Smooth muscle cell (in vitro differentiated cells): Measurements from ENCODE around the gene DLG5. TPM values are rescaled to one million over a fixed set of nuclear protein-coding genes. Genes with fewer than 3 reads are reported as not detected.

Source experiments
- DNase-seq: peaks from one replicate; lab custom pipeline; 2025; ENCODE audit not compliant: unreplicated experiment; lab: John Stamatoyannopoulos, UW
- H2AFZ ChIP-seq: fragments of 200-600 bp; sonication (generic); 2 replicates; pipeline ENCODE4 v1.6.0; 2016; ENCODE audit warnings: antibody characterized with exemption, low read depth, mild to moderate bottlenecking
- H3F3A ChIP-seq: fragments of 200-600 bp; sonication (generic); 2 replicates; pipeline ENCODE4 v1.6.0; 2017; ENCODE audit warnings: antibody characterized with exemption, low read depth
- H3K27ac ChIP-seq: fragments of 200-600 bp; sonication (generic); 2 replicates; pipeline ENCODE4 v1.5.1; 2016; ENCODE audit warnings: low read depth, mild to moderate bottlenecking
- H3K27me3 ChIP-seq: fragments of 200-600 bp; sonication (generic); 2 replicates; pipeline ENCODE4 v1.6.1; 2016; ENCODE audit warnings: low read depth, mild to moderate bottlenecking
- H3K36me3 ChIP-seq: fragments of 200-600 bp; sonication (generic); 2 replicates; pipeline ENCODE4 v1.5.1; 2016; ENCODE audit warnings: low read depth
- H3K4me1 ChIP-seq: fragments of 200-600 bp; sonication (generic); 2 replicates; pipeline ENCODE4 v1.5.1; 2016; ENCODE audit warnings: low read depth
- H3K4me2 ChIP-seq: fragments of 200-600 bp; sonication (generic); 2 replicates; pipeline ENCODE4 v1.6.0; 2016; ENCODE audit warnings: mild to moderate bottlenecking
- H3K4me3 ChIP-seq: fragments of 200-600 bp; sonication (generic); 2 replicates; pipeline ENCODE4 v1.5.1; 2016; ENCODE audit warnings: mild to moderate bottlenecking
- H3K79me2 ChIP-seq: fragments of 200-600 bp; sonication (generic); 2 replicates; pipeline ENCODE4 v1.6.0; 2016; ENCODE audit warnings: low read depth, mild to moderate bottlenecking
- H3K9ac ChIP-seq: fragments of 200-600 bp; sonication (generic); 2 replicates; pipeline ENCODE4 v1.6.0; 2016; ENCODE audit warnings: low read depth
- H3K9me3 ChIP-seq: fragments of 200-600 bp; sonication (generic); replicated peaks from 2 replicates; pipeline ENCODE4 v1.5.1; 2016; ENCODE audit warnings: low read depth
- H4K20me1 ChIP-seq: fragments of 200-600 bp; sonication (generic); 2 replicates; pipeline ENCODE4 v1.6.0; 2016; ENCODE audit warnings: low read depth
- WGBS: methylation state at CpG from one replicate; pipeline ENCODE4 v1.1.7; 2016; ENCODE audit warnings: low lambda C conversion rate; 5-methylcytosine and 5-hydroxymethylcytosine counted together
- polyA plus RNA-seq: library from polyadenylated mRNA; unstranded; fragments of >200 nt; fragmentation: Nextera tagmentation; extraction: Ambion mirVana; gene quantifications from 2 replicates; pipeline ENCODE4 v1.2.1, GENCODE V29; 2016
- total RNA-seq: library from RNA; depleted of rRNA; stranded (reverse); fragments of >200 nt; gene quantifications from 2 replicates; pipeline ENCODE4 v1.2.3, GENCODE V29; 2014
- TF ChIP-seq, protein P1 (sequence below): fragments of 200-600 bp; sonication (generic); IDR thresholded peaks from 2 replicates; pipeline ENCODE4 v1.5.1; 2017; ENCODE audit warnings: borderline replicate concordance, mild to moderate bottlenecking, antibody characterized with exemption; ENCODE audit not compliant: insufficient read depth, poor library complexity, severe bottlenecking

The DLG5 gene
- total and polyA plus RNA-seq, 2 experiments from 2014 or later, result 11.3 to 21.8 TPM

- H3K4me3 ChIP-seq, result no peak overlapping the region
- WGBS, result 80% methylated on average over 17 of the region's 17 CpGs
- DNase-seq, result no peak
- H2AFZ ChIP-seq, result no peak overlapping the region
- H3K36me3 ChIP-seq, result no peaks in the 10 kb centered on the region
- H3F3A ChIP-seq, result no peaks in the 10 kb centered on the region
- no peaks in the 10 kb centered on the region for H3K27me3 ChIP-seq
- H4K20me1 ChIP-seq, result peaks cover 66% of the 10 kb centered on the region
- H3K9ac ChIP-seq, result no peak overlapping the region
- no peak overlapping the region for H3K27ac ChIP-seq
- no peaks in the 10 kb centered on the region for H3K9me3 ChIP-seq
- TF ChIP-seq, protein P1, sequence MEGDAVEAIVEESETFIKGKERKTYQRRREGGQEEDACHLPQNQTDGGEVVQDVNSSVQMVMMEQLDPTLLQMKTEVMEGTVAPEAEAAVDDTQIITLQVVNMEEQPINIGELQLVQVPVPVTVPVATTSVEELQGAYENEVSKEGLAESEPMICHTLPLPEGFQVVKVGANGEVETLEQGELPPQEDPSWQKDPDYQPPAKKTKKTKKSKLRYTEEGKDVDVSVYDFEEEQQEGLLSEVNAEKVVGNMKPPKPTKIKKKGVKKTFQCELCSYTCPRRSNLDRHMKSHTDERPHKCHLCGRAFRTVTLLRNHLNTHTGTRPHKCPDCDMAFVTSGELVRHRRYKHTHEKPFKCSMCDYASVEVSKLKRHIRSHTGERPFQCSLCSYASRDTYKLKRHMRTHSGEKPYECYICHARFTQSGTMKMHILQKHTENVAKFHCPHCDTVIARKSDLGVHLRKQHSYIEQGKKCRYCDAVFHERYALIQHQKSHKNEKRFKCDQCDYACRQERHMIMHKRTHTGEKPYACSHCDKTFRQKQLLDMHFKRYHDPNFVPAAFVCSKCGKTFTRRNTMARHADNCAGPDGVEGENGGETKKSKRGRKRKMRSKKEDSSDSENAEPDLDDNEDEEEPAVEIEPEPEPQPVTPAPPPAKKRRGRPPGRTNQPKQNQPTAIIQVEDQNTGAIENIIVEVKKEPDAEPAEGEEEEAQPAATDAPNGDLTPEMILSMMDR, result no peak
- peaks cover 3% of the 10 kb centered on the region for H3K4me1 ChIP-seq
- no peak overlapping the region for H3K4me2 ChIP-seq
- peaks cover 11% of the 10 kb centered on the region for H3K79me2 ChIP-seq
These were observed 60.8 kb downstream of the DLG5 start for GRCh38 chr10:77865580-77866324.

DNA sequence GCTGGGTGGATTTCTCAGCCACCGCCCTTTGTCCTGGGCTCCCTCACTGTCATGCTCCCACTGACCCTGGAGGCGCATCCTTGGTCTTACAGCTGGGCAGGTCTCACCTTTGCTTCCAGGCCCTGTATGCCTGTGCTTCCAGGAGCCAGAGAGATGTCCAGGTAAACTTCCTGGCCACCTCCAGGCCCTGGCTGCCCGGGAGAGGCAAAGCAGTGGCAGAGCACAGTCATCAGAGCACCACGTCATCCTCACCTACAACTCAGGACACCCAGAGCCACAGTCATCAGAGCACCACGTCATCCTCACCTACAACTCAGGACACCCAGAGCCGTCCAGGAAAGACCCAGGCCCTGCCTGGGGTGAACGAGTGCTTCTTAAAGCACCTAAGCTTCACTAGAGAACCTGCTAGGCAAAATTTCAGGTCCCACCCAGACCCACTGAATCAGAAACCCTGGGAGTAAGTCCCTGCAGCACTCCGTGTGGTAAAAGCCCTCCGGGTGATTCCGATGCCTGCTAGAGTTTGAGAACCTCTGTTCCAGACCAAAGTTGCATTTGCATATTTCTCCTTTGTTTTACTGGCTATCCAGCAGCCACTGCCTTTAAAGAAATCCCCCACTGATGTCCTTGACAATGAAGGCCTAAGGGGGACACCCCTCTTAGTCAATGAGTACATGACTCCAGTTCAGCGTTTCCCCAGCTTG, 62.3 kb downstream of the DLG5 start:
- Histone ChIP-seq H3K9me3 (no peaks in the 10 kb centered on the region), H2AFZ (no peak overlapping the region), H3K4me1 (peaks cover 3% of the 10 kb centered on the region), H3K9ac (no peak overlapping the region), H3K36me3 (no peaks in the 10 kb centered on the region), H3K4me2 (no peak overlapping the region), H3K27me3 (no peaks in the 10 kb centered on the region), H3K27ac (peak overlapping the region; percentile 71), H3K79me2 (peaks cover 7% of the 10 kb centered on the region), H3K4me3 (no peak overlapping the region), H3F3A (no peaks in the 10 kb centered on the region), H4K20me1 (peaks cover 65% of the 10 kb centered on the region)
- no peak for DNase-seq
- TF ChIP-seq, protein P1, result no peak
- WGBS, result 79% methylated on average over 11 of the region's 11 CpGs

- H3K79me2 ChIP-seq, result peaks cover 7% of the 10 kb centered on the region
- no peaks in the 10 kb centered on the region for H3K9me3 ChIP-seq
- 82% methylated on average over 1 of the region's 1 CpG for WGBS
- no peak overlapping the region for H3K9ac ChIP-seq
- H4K20me1 ChIP-seq, result peaks cover 57% of the 10 kb centered on the region
- H3K4me2 ChIP-seq, result no peak overlapping the region
- DNase-seq, result no peak
- TF ChIP-seq, protein P1, result no peak
- no peaks in the 10 kb centered on the region for H3K36me3 ChIP-seq
- no peaks in the 10 kb centered on the region for H3K27me3 ChIP-seq
- no peaks in the 10 kb centered on the region for H3F3A ChIP-seq
- no peak overlapping the region for H3K4me3 ChIP-seq
- H3K4me1 ChIP-seq, result peaks cover 3% of the 10 kb centered on the region
- peak overlapping the region; percentile 71 for H3K27ac ChIP-seq
- no peak overlapping the region for H2AFZ ChIP-seq
These were observed 63.1 kb downstream of the DLG5 start for GRCh38 chr10:77863446-77863845.
